Heart left ventricle (tissue), 13 donors: ENCODE data around the gene DDHD1.

Source experiments
- CTCF ChIP-seq, 12 donors: fragments of 200-600 bp; sonication (generic) in 4 of 12; IDR thresholded peaks; one replicate each; pipeline versions ENCODE4 v1.5.0 to v1.8.0; 2018 to 2022; ENCODE audit warnings: antibody characterized with exemption in 12 of 12, mild to moderate bottlenecking in 5 of 12
- POLR2A ChIP-seq, 2 donors: fragments of 450-650 bp; IDR thresholded peaks; one replicate each; pipeline ENCODE4 v1.6.1; 2017; ENCODE audit warnings: antibody characterized with exemption in 2 of 2, mild to moderate bottlenecking in 2 of 2, moderate library complexity in 2 of 2
- donor health status: ischemic (EF 13 %, LVEDD 7.1; RV severe dilation, severe dysfunction).
- donor health status: DM: no; HTN: yes; CAD: no.
- donor health status: DM: no; HTN: no; CAD: no.
- donor health status: ischemic (EF 25% LVEDD 6.9; RV normal size, moderate dysfunction).
- donor health status: ischemic (EF 25% LVEDD 5.7; RV mildly dilated, moderate dysfunction).
- donor health status: ischemic (EF 35%, LVEDD 5.7; RV mildly dilated, moderate dysfunction).
- donor health status: nonischemic (EF 11% LVEDD 7.7; RV severe dilation, severe dysfunction).
- donor health status: DM: yes; HTN: yes; CAD: no.
- donor health status: PGD.
- donor health status: ischemic (EF 29% LVEDD 5.4; RV normal size, mild dysfunction).
- donor health status: nonischemic (EF 23%, LVEDD 6.1; RV moderate dilation, normal function).

GRCh38 chr14:53180272-53181221 is 27.4 kb upstream of the DDHD1 start:
- TF ChIP-seq CTCF (IDR thresholded peaks at IDR 0.05) (peak in 4 of 12 donors; percentile 12 to 25 (median 14)), POLR2A (IDR thresholded peaks at IDR 0.05) (no peak)
